PFSK-1 (cell line): ENCODE results near the gene IFT88.

Experiments used
- POLR2AphosphoS5 ChIP-seq: IDR thresholded peaks from 2 replicates; pipeline ENCODE4 v1.6.1; 2012; ENCODE audit warnings: low read depth, mild to moderate bottlenecking, control low read depth, low read length, moderate library complexity
- SIN3A ChIP-seq: IDR thresholded peaks from 2 replicates; pipeline ENCODE4 v1.6.1; 2012; ENCODE audit warnings: mild to moderate bottlenecking, low read length, moderate library complexity, borderline replicate concordance; ENCODE audit not compliant: insufficient read depth

DNA sequence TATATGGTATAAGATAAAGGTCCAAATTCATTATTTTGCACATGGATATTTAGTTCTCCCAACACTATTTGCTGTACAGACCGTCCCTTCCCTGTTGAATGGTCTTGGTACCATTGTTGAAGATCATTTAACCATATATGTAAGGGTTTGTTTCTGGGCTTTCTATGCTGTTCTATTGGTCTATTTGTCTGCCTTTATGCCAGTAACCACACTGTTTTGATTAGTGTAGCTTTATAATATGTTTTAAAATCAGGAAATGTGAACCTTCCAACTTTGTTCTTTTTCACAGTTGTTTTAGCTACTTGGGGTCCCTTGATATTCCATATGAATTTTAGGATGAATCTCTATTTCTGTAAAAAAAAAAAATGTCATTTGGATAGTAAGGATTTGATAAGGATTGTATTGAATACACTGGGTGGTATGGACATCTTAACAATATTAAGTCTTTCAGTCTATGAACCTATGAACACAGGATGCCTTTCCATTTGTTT, 16.9 kb downstream of the IFT88 start:
- TF ChIP-seq SIN3A = no peak
- no peak for TF ChIP-seq POLR2AphosphoS5
